AG04449 (cell line): ENCODE measurements around the gene CDC42EP4.

Experiments used
- CTCF ChIA-PET: fragments of 350-600 bp; formaldehyde crosslinking; extraction: SDS; loops from one replicate; lab custom pipeline; 2021; ENCODE audit warnings: antibody characterized with exemption; lab: Yijun Ruan, JAX
- POLR2A ChIA-PET: fragments of 400-600, 350-600 bp; formaldehyde crosslinking; extraction: SDS; loops from one replicate; lab custom pipeline; 2020; ENCODE audit warnings: antibody characterized with exemption, inconsistent platforms; lab: Yijun Ruan, JAX
- DNase-seq: peaks from one replicate; pipeline ENCODE4 v3.0.0-alpha.2; 2010; ENCODE audit warnings: low read depth, low spot score
- H3K4me3 ChIP-seq: 2 replicates; pipeline ENCODE4 v1.5.1; 2011; ENCODE audit warnings: low read depth, mild to moderate bottlenecking, control low read depth, low read length
- TF ChIP-seq, protein P1 (sequence below): IDR thresholded peaks from one replicate; pipeline ENCODE4 v1.5.1; 2011; ENCODE audit warnings: mild to moderate bottlenecking, moderate library complexity, low read length, control low read depth, inconsistent platforms; ENCODE audit not compliant: insufficient read depth; ENCODE audit errors: missing control alignments

The CDC42EP4 gene

DNA sequence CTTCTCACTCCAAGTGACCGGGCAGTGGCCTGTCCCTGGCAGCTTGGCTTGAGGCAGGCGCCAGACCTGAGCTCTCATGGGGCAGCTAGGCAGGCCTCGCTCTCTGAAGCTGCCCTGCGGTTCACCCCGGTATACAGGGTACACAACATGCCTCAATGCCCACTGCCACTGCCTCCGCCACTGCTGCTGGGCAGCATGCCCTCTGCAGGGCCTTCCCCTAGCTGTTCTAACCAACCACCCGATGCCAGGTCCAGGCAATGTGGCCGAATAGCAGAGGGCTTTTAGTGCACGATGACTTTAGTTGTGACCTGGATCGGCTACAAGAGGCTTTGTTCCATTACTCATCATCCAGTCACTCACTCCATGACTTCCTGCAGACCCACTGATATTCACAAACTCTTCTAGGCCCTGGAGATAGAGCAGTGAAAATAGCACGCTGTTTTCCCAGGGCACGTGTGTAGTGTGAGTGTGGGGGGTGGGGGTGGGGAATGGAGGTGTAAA lies 19.7 kb downstream of the CDC42EP4 start:
- H3K4me3 ChIP-seq, result no peak overlapping the region
- ChIA-PET CTCF (interaction anchor here (1.7 to 3.0 kb wide), 4 partner anchors 14 to 78 kb away, joined by 4 to 17 read pairs (median 12); partner anchors contain the start of gene CDC42EP4), POLR2A (interaction anchor here (1.0 to 1.8 kb wide), 3 partner anchors 10 to 19 kb away, joined by 3 to 14 read pairs (median 6); partner anchors contain the start of gene CDC42EP4)
- TF ChIP-seq, protein P1, sequence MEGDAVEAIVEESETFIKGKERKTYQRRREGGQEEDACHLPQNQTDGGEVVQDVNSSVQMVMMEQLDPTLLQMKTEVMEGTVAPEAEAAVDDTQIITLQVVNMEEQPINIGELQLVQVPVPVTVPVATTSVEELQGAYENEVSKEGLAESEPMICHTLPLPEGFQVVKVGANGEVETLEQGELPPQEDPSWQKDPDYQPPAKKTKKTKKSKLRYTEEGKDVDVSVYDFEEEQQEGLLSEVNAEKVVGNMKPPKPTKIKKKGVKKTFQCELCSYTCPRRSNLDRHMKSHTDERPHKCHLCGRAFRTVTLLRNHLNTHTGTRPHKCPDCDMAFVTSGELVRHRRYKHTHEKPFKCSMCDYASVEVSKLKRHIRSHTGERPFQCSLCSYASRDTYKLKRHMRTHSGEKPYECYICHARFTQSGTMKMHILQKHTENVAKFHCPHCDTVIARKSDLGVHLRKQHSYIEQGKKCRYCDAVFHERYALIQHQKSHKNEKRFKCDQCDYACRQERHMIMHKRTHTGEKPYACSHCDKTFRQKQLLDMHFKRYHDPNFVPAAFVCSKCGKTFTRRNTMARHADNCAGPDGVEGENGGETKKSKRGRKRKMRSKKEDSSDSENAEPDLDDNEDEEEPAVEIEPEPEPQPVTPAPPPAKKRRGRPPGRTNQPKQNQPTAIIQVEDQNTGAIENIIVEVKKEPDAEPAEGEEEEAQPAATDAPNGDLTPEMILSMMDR, result no peak
- no peak for DNase-seq

DNA sequence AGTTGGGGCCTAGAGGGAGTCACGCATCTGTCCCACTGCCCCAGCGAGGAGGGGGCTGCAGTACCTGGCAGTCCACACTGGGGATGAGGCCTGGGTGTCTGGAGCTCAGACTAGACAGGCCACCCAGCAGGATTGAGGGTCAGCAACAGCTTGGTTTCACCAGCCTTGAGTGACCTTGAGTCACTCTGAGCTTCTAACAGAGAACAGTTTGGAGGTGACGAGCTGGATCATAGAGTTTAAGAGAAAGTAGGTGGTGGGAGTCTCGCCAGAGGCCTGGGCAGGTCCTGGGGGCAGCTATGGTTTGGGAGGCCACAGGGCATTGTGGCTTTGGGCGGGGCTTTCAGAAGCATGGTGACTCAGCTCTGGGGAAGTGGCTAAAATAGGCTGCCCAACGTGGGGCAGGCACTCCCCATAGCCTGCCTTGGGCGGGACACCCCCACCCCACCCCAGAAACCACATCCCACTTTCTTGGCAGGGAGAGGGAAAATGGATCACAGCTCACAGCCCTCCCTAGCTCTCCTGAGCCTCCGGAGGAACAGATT lies 20.5 kb downstream of the CDC42EP4 start:
- ChIA-PET CTCF (interaction anchor here (1.1 to 3.0 kb wide), 6 partner anchors 14 to 564 kb away, joined by 3 to 17 read pairs (median 8); partner anchors contain the start of gene CDC42EP4), POLR2A (interaction anchor here (1.0 to 1.8 kb wide), 3 partner anchors 11 to 19 kb away, joined by 3 to 14 read pairs (median 6); partner anchors contain the start of gene CDC42EP4)
- no peak for DNase-seq
- no peak overlapping the region for H3K4me3 ChIP-seq
- TF ChIP-seq, protein P1, result no peak

DNA sequence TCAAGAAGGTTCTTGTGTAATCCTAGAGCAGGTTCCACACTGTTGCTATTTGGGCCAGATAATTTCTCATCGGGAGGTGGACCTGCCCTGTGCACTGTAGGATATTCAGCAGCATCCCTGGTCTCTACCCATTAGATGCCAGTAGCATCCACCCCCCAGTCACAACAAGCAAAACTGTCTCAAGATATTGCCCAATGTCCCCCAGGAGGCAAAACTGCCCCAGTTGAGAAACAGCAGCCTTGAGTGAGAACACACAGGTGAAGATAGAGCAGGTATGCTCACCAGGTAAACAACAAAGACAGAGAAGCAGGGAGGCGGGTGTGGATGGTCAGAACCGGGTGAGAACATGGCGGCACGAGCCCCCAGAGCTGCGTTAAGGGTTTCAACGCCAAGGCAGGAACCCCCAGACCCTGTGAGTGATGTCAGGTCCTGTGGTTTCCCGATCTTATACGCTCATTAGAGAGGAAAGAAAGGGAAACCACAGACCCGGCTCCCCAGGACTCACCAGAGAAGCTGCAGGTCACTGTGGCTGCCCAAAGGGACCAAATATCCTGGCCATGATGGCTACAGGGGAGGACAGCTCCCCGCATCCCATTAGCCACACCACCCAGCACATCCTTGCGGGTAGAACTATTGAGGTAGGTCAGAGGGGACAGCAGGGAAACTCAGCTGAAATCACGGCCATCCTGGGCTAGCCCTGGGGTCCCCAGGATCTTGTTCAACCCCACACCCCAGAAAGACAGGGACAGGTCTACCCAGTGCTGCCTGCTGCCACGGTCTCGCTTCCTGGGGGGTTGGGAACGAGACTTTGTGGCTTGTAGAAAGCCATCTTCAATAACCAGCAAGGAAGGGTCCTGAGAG lies 21.2 kb downstream of the CDC42EP4 start:
- CTCF ChIA-PET, result interaction anchor here (0.9 to 3.0 kb wide), 9 partner anchors 9 to 563 kb away, joined by 3 to 17 read pairs (median 4); partner anchors contain the start of gene CDC42EP4
- POLR2A ChIA-PET, result interaction anchor here (0.6 to 1.8 kb wide), 3 partner anchors 11 to 20 kb away, joined by 3 to 14 read pairs (median 6); partner anchors contain the start of gene CDC42EP4
- H3K4me3 ChIP-seq, result no peak overlapping the region
- no peak for DNase-seq
- TF ChIP-seq, protein P1, result no peak

DNA sequence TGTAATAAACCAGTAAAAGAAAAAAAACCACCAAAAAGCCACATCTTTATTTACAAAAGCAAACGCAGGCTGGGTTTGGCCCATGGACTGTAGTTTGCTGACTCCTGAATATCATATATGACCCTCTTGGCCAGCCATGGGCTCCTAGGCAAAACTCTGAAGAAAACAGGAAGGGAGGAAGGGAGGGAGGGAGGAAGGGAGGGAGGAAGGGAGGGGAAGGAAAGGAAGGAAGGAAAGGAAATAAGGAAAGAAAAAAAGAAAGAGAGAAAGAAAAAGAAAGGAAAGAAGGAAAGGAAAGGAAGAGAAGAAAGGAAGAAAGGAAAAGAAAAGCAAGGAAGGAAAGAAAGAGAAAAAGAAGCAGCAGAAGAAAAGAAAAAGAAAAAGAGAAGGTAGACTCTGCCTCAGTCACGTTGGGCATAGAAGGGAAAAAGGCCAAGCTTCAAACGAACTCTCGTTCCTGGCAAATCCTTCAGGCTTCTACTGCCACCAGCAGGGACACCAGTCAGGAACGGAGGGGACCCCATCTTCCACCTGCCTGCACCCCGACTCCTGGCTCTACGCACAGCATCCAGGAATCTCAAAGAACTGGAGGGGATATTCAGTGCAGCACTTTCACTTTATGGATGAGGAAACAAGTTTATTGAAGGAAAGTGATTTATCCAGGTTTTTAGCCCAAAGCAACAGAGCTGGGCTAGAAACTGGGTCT lies 22.1 kb downstream of the CDC42EP4 start:
- ChIA-PET CTCF (interaction anchor here (0.9 to 3.0 kb wide), 6 partner anchors 8 to 50 kb away, joined by 3 to 17 read pairs (median 4); partner anchors contain the start of gene CDC42EP4), POLR2A (no interaction called here)
- TF ChIP-seq, protein P1, result no peak
- no peak for DNase-seq
- H3K4me3 ChIP-seq, result no peak overlapping the region

DNA sequence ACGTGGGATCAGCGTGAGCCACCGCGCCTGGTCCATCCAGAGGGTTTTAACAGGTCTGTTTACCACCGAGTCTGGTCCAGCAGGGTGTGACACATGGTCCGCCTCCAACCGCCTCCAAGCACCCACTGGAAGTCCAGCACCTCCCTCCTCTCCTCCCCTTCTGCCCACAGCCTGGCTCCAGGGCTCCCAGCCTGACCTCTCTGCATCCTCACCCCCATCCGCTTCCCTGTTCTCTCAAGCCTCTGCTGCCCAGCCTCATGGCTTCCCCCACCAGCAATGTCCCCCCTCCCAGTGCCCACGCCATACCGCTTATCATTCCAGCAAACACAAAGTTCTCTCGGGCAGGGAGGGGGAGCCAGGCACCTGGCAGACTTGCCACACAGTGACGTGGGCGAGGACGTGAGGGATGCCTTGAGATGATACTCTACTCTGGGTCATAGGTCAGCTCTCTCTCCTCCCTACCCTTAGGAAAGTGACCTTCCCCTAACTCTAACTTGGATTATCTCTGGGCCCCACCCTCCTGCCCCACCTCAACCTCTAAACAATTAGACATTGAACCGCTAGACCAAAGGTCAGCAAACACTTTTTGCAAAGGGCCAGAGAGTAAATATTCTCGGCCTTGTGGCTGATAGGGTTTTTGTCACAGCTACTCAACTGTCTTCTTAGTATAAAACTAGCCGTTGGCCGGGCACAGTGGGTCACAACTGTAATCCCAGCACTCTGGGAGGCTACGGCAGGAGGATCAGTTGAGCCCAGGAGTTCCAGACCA lies 23.1 kb downstream of the CDC42EP4 start:
- no peak overlapping the region for H3K4me3 ChIP-seq
- ChIA-PET CTCF (interaction anchor here (1.1 to 2.1 kb wide), 2 partner anchors 33 to 81 kb away, joined by 3 to 6 read pairs; no protein-coding TSS in a partner anchor), POLR2A (no interaction called here)
- no peak for DNase-seq
- TF ChIP-seq, protein P1, result no peak
